ENCODE results near the gene CCL1. TPM values are rescaled to one million over a fixed set of nuclear protein-coding genes. Genes with fewer than 3 reads are reported as not detected.

The CCL1 gene
- polyA plus RNA-seq, 3 donors, result not detected

- H3K9ac ChIP-seq (ENCODE audit: insufficient read depth, low read length, poor library complexity, severe bottlenecking), result no peak overlapping the region
- H2AFZ ChIP-seq (ENCODE audit: insufficient read depth, low read depth, low read length, poor library complexity, severe bottlenecking), result no peak overlapping the region
- Mint-ChIP-seq H3K36me3 (no peaks in the 10 kb centered on the region), H3K9me3 (peaks cover 0 to 2% (median 0%) of the 10 kb centered on the region in 7 donors), H3K4me3 (no peak overlapping the region), H3K27me3 (ENCODE audit: low read depth in 3 of 3) (peaks cover 9 to 22% (median 14%) of the 10 kb centered on the region in 3 donors), H3K4me1 (peaks cover 26% of the 10 kb centered on the region), H3K27ac (no peak overlapping the region)
- no peak overlapping the region for H3K4me2 ChIP-seq (replicated peaks; ENCODE audit: extremely low read depth, low read length, poor library complexity, severe bottlenecking)
- no peak for TF ChIP-seq CTCF (IDR thresholded peaks at IDR 0.05)
- H3K4me1 ChIP-seq (ENCODE audit: control insufficient read depth in 1 of 2, insufficient read depth in 2 of 2, low read length in 2 of 2), result peaks cover 17 to 21% of the 10 kb centered on the region in 2 donors
- no peaks in the 10 kb centered on the region for H4K20me1 ChIP-seq (ENCODE audit: insufficient read depth, low read length)
- H3K27me3 ChIP-seq (ENCODE audit: control insufficient read depth in 2 of 2, insufficient read depth in 2 of 2, low read length in 2 of 2), result peaks cover 0 to 6% of the 10 kb centered on the region in 2 donors
- no peak overlapping the region for H3K4me3 ChIP-seq (replicated peaks in 1 of 3; ENCODE audit: low read depth in 2 of 3, low read length in 3 of 3)
- 71% methylated on average over 1 of the region's 1 CpG for WGBS (ENCODE audit: insufficient coverage)
- DNase-seq, result no peak
- H3K36me3 ChIP-seq (replicated peaks in 1 of 2; ENCODE audit: control insufficient read depth in 1 of 2, insufficient read depth in 2 of 2, low read length in 2 of 2), result no peaks in the 10 kb centered on the region
- H3K79me2 ChIP-seq (ENCODE audit: insufficient read depth, low read length), result no peaks in the 10 kb centered on the region
- H3K9me3 ChIP-seq (replicated peaks in 1 of 2; ENCODE audit: control insufficient read depth in 1 of 2, insufficient read depth in 1 of 2, low read length in 2 of 2), result no peaks in the 10 kb centered on the region
- H3K27ac ChIP-seq (ENCODE audit: low read depth in 1 of 2, low read length in 2 of 2), result no peak overlapping the region
- intact Hi-C loops (cut with micrococcal nuclease), result no loop called here
Observed at GRCh38 chr17:34408439-34408838, 45.4 kb upstream of the CCL1 start.

GRCh38 chr17:34406226-34406625, 43.2 kb upstream of the CCL1 start:
- Histone ChIP-seq H3K9ac (ENCODE audit: insufficient read depth, low read length, poor library complexity, severe bottlenecking) (no peak overlapping the region), H3K4me2 (replicated peaks; ENCODE audit: extremely low read depth, low read length, poor library complexity, severe bottlenecking) (no peak overlapping the region), H3K27me3 (ENCODE audit: control insufficient read depth in 2 of 2, insufficient read depth in 2 of 2, low read length in 2 of 2) (no peaks in the 10 kb centered on the region), H3K27ac (ENCODE audit: low read depth in 1 of 2, low read length in 2 of 2) (no peak overlapping the region), H4K20me1 (ENCODE audit: insufficient read depth, low read length) (no peaks in the 10 kb centered on the region), H3K4me1 (ENCODE audit: control insufficient read depth in 1 of 2, insufficient read depth in 2 of 2, low read length in 2 of 2) (peaks cover 26 to 27% of the 10 kb centered on the region in 2 donors), H3K36me3 (replicated peaks in 1 of 2; ENCODE audit: control insufficient read depth in 1 of 2, insufficient read depth in 2 of 2, low read length in 2 of 2) (no peaks in the 10 kb centered on the region), H2AFZ (ENCODE audit: insufficient read depth, low read depth, low read length, poor library complexity, severe bottlenecking) (no peak overlapping the region), H3K9me3 (replicated peaks in 1 of 2; ENCODE audit: control insufficient read depth in 1 of 2, insufficient read depth in 1 of 2, low read length in 2 of 2) (no peaks in the 10 kb centered on the region), H3K79me2 (ENCODE audit: insufficient read depth, low read length) (no peaks in the 10 kb centered on the region), H3K4me3 (replicated peaks in 1 of 3; ENCODE audit: low read depth in 2 of 3, low read length in 3 of 3) (no peak overlapping the region)
- Mint-ChIP-seq H3K27me3 (ENCODE audit: low read depth in 3 of 3) (peaks cover 3 to 15% (median 8%) of the 10 kb centered on the region in 3 donors), H3K4me3 (no peak overlapping the region), H3K4me1 (peaks cover 25% of the 10 kb centered on the region), H3K36me3 (no peaks in the 10 kb centered on the region), H3K27ac (no peak overlapping the region), H3K9me3 (no peaks in the 10 kb centered on the region)
- DNase-seq, result peak in 1 of 3 donors; percentile 46
- 35% methylated on average over 2 of the region's 6 CpGs for WGBS (ENCODE audit: insufficient coverage)
- TF ChIP-seq CTCF (IDR thresholded peaks at IDR 0.05), result no peak
- intact Hi-C loops (cut with micrococcal nuclease), result no loop called here

All from CD14-positive monocyte (primary cell).